ENCODE results near the gene ZCCHC7. TPM values are rescaled to one million over a fixed set of nuclear protein-coding genes. Genes with fewer than 3 reads are reported as not detected.

ZCCHC7 gene
- total RNA-seq, 1 donor from 2014 or later = 21.7 TPM

GRCh38 chr9:37180138-37180537, 59.8 kb downstream of the ZCCHC7 start:
- Mint-ChIP-seq H3K9me3 (ENCODE audit: unreplicated experiment) (no peaks in the 10 kb centered on the region), H3K36me3 (ENCODE audit: low read depth, unreplicated experiment) (peaks cover 4% of the 10 kb centered on the region), H3K4me3 (ENCODE audit: unreplicated experiment) (no peak overlapping the region), H3K27ac (ENCODE audit: unreplicated experiment) (no peak overlapping the region), H3K4me1 (ENCODE audit: low read depth, unreplicated experiment) (peaks cover 6% of the 10 kb centered on the region), H3K27me3 (ENCODE audit: low read depth, unreplicated experiment) (no peaks in the 10 kb centered on the region)
- Histone ChIP-seq H3K36me3 (ENCODE audit: insufficient read depth, low read length) (no peaks in the 10 kb centered on the region), H2AFZ (ENCODE audit: low read depth, low read length) (no peak overlapping the region), H3K4me3 (ENCODE audit: insufficient read depth, low read depth, low read length) (no peak overlapping the region), H4K20me1 (ENCODE audit: insufficient read depth, low read length) (peaks cover 4% of the 10 kb centered on the region), H3K9ac (ENCODE audit: low read length) (no peak overlapping the region), H3K4me1 (ENCODE audit: insufficient read depth, low read length) (no peaks in the 10 kb centered on the region), H3K79me2 (ENCODE audit: insufficient read depth, low read length) (peaks cover 23% of the 10 kb centered on the region), H3K27ac (ENCODE audit: low read depth, low read length) (no peak overlapping the region), H3K4me2 (ENCODE audit: low read length) (no peak overlapping the region), H3K27me3 (ENCODE audit: insufficient read depth, low read length) (no peaks in the 10 kb centered on the region), H3K9me3 (ENCODE audit: insufficient read depth, low read depth, low read length) (no peaks in the 10 kb centered on the region)
- TF ChIP-seq EZH2 (IDR thresholded peaks at IDR 0.05; ENCODE audit: insufficient read depth, low read length) = no peak
- TF ChIP-seq, protein P1, sequence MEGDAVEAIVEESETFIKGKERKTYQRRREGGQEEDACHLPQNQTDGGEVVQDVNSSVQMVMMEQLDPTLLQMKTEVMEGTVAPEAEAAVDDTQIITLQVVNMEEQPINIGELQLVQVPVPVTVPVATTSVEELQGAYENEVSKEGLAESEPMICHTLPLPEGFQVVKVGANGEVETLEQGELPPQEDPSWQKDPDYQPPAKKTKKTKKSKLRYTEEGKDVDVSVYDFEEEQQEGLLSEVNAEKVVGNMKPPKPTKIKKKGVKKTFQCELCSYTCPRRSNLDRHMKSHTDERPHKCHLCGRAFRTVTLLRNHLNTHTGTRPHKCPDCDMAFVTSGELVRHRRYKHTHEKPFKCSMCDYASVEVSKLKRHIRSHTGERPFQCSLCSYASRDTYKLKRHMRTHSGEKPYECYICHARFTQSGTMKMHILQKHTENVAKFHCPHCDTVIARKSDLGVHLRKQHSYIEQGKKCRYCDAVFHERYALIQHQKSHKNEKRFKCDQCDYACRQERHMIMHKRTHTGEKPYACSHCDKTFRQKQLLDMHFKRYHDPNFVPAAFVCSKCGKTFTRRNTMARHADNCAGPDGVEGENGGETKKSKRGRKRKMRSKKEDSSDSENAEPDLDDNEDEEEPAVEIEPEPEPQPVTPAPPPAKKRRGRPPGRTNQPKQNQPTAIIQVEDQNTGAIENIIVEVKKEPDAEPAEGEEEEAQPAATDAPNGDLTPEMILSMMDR (IDR thresholded peaks at IDR 0.05; ENCODE audit: insufficient read depth, low read depth, low read length) = no peak
- DNase-seq (ENCODE audit: low read depth) (no peak), FAIRE-seq (no peak)

GRCh38 chr9:37182718-37183117, 62.3 kb downstream of the ZCCHC7 start:
- Histone ChIP-seq H3K4me3 (ENCODE audit: insufficient read depth, low read depth, low read length) (no peak overlapping the region), H4K20me1 (ENCODE audit: insufficient read depth, low read length) (peaks cover 8% of the 10 kb centered on the region), H3K27me3 (ENCODE audit: insufficient read depth, low read length) (no peaks in the 10 kb centered on the region), H2AFZ (ENCODE audit: low read depth, low read length) (no peak overlapping the region), H3K9ac (ENCODE audit: low read length) (no peak overlapping the region), H3K79me2 (ENCODE audit: insufficient read depth, low read length) (peaks cover 17% of the 10 kb centered on the region), H3K9me3 (ENCODE audit: insufficient read depth, low read depth, low read length) (no peaks in the 10 kb centered on the region), H3K36me3 (ENCODE audit: insufficient read depth, low read length) (no peaks in the 10 kb centered on the region), H3K27ac (ENCODE audit: low read depth, low read length) (no peak overlapping the region), H3K4me1 (ENCODE audit: insufficient read depth, low read length) (no peaks in the 10 kb centered on the region), H3K4me2 (ENCODE audit: low read length) (no peak overlapping the region)
- Mint-ChIP-seq H3K9me3 (ENCODE audit: unreplicated experiment) (no peaks in the 10 kb centered on the region), H3K27ac (ENCODE audit: unreplicated experiment) (no peak overlapping the region), H3K4me3 (ENCODE audit: unreplicated experiment) (no peak overlapping the region), H3K4me1 (ENCODE audit: low read depth, unreplicated experiment) (peaks cover 11% of the 10 kb centered on the region), H3K27me3 (ENCODE audit: low read depth, unreplicated experiment) (no peaks in the 10 kb centered on the region), H3K36me3 (ENCODE audit: low read depth, unreplicated experiment) (no peaks in the 10 kb centered on the region)
- TF ChIP-seq, protein P1 (IDR thresholded peaks at IDR 0.05; ENCODE audit: insufficient read depth, low read depth, low read length) = no peak
- no peak for TF ChIP-seq EZH2 (IDR thresholded peaks at IDR 0.05; ENCODE audit: insufficient read depth, low read length)
- FAIRE-seq (no peak), DNase-seq (ENCODE audit: low read depth) (no peak)

GRCh38 chr9:37184905-37185867, 64.8 kb downstream of the ZCCHC7 start:
- Histone ChIP-seq H3K9ac (ENCODE audit: low read length) (no peak overlapping the region), H3K79me2 (ENCODE audit: insufficient read depth, low read length) (peaks cover 11% of the 10 kb centered on the region), H3K4me3 (ENCODE audit: insufficient read depth, low read depth, low read length) (no peak overlapping the region), H3K27me3 (ENCODE audit: insufficient read depth, low read length) (no peaks in the 10 kb centered on the region), H3K9me3 (ENCODE audit: insufficient read depth, low read depth, low read length) (no peaks in the 10 kb centered on the region), H3K4me1 (ENCODE audit: insufficient read depth, low read length) (no peaks in the 10 kb centered on the region), H3K27ac (ENCODE audit: low read depth, low read length) (no peak overlapping the region), H3K36me3 (ENCODE audit: insufficient read depth, low read length) (no peaks in the 10 kb centered on the region), H3K4me2 (ENCODE audit: low read length) (no peak overlapping the region), H2AFZ (ENCODE audit: low read depth, low read length) (no peak overlapping the region), H4K20me1 (ENCODE audit: insufficient read depth, low read length) (peaks cover 12% of the 10 kb centered on the region)
- peaks cover 12% of the 10 kb centered on the region for H3K4me1 Mint-ChIP-seq (ENCODE audit: low read depth, unreplicated experiment)
- no peak overlapping the region for H3K27ac Mint-ChIP-seq (ENCODE audit: unreplicated experiment)
- no peak overlapping the region for H3K4me3 Mint-ChIP-seq (ENCODE audit: unreplicated experiment)
- no peaks in the 10 kb centered on the region for H3K27me3 Mint-ChIP-seq (ENCODE audit: low read depth, unreplicated experiment)
- TF ChIP-seq, protein P1 (IDR thresholded peaks at IDR 0.05; ENCODE audit: insufficient read depth, low read depth, low read length) = no peak
- no peak for DNase-seq (ENCODE audit: low read depth)
- peaks cover 5% of the 10 kb centered on the region for H3K36me3 Mint-ChIP-seq (ENCODE audit: low read depth, unreplicated experiment)
- no peaks in the 10 kb centered on the region for H3K9me3 Mint-ChIP-seq (ENCODE audit: unreplicated experiment)
- FAIRE-seq = no peak

Measured in astrocyte (in vitro differentiated cells and primary cell).